Parathyroid adenoma (tissue), 2 donors: ENCODE results near the gene WWTR1.

Experiments used
- H2AFZ ChIP-seq: fragments of 300-600 bp; sonication (generic); one replicate; pipeline ENCODE4 v1.7.0; 2017; ENCODE audit warnings: antibody characterized with exemption, mild to moderate bottlenecking
- H3K27ac ChIP-seq: fragments of 300-600 bp; sonication (generic); one replicate; pipeline ENCODE4 v1.7.0; 2017
- H3K27me3 ChIP-seq: fragments of 300-600 bp; sonication (generic); one replicate; pipeline ENCODE4 v1.7.0; 2017; ENCODE audit warnings: low read length; ENCODE audit not compliant: control insufficient read depth, insufficient read depth
- H3K36me3 ChIP-seq: fragments of 300-600 bp; sonication (generic); one replicate; pipeline ENCODE4 v1.7.0; 2017; ENCODE audit warnings: low read length; ENCODE audit not compliant: control insufficient read depth, insufficient read depth
- H3K4me1 ChIP-seq: fragments of 300-600 bp; sonication (generic); one replicate; pipeline ENCODE4 v1.7.0; 2017; ENCODE audit warnings: control low read depth
- H3K4me2 ChIP-seq: fragments of 300-600 bp; sonication (generic); one replicate; pipeline ENCODE4 v1.7.0; 2017; ENCODE audit warnings: low read length
- H3K4me3 ChIP-seq: fragments of 300-600 bp; sonication (generic); one replicate; pipeline ENCODE4 v1.7.0; 2017; ENCODE audit warnings: low read depth, low read length
- H3K79me2 ChIP-seq: fragments of 300-600 bp; sonication (generic); one replicate; pipeline ENCODE4 v1.7.0; 2017; ENCODE audit warnings: control low read depth
- H3K9ac ChIP-seq: fragments of 300-600 bp; sonication (generic); one replicate; pipeline ENCODE4 v1.7.0; 2017; ENCODE audit warnings: mild to moderate bottlenecking
- H3K9me3 ChIP-seq: fragments of 300-600 bp; sonication (generic); one replicate; pipeline ENCODE4 v1.7.0; 2017; ENCODE audit warnings: low read length; ENCODE audit not compliant: control insufficient read depth
- TF ChIP-seq, protein P1 (sequence below): fragments of 300-600 bp; sonication (generic); IDR thresholded peaks from one replicate; pipeline ENCODE4 v1.7.0; 2017; ENCODE audit warnings: antibody characterized with exemption, mild to moderate bottlenecking
- donor health status: primary hyperparathyroidism.

WWTR1 gene

DNA sequence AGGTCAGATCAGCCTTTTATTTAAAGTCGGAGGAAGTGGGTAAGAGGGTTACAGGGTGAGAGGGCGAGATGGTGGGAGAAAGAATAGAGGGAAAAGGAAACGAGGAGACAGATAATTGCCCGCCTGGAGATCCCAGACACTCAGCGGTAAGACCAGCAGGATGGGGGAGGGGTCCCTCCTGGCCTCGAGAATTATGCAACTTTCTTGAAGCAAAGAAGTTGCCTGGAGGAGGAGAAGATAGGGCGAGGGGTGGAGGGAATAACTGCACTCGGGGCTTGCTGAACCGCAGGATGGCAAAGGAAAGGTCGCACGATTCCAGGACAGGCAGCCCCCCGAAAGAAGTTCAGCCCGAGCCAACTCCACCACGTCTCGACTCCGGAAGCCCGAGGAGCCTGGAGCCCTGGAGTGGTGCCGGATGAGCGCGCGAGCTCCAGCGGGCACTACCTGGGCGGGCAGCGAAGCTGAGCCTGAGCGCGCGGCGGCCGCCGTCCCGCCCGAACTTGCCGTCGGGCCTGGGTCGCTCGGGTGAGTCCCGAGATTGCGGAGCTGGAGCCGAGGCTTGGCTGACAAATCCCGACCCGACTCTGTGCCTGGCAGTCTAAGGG, 402 bp downstream of the WWTR1 start:
- Histone ChIP-seq H3K27me3 (no peaks in the 10 kb centered on the region), H3K4me1 (no peaks in the 10 kb centered on the region), H3K9ac (peak overlapping the region; percentile 24), H3K27ac (peak overlapping the region; percentile 90), H3K36me3 (no peaks in the 10 kb centered on the region), H3K79me2 (peaks cover 5% of the 10 kb centered on the region), H2AFZ (peak overlapping the region; percentile 87), H3K4me3 (peak overlapping the region; percentile 94), H3K9me3 (no peaks in the 10 kb centered on the region), H3K4me2 (peak overlapping the region; percentile 94)
- TF ChIP-seq, protein P1, sequence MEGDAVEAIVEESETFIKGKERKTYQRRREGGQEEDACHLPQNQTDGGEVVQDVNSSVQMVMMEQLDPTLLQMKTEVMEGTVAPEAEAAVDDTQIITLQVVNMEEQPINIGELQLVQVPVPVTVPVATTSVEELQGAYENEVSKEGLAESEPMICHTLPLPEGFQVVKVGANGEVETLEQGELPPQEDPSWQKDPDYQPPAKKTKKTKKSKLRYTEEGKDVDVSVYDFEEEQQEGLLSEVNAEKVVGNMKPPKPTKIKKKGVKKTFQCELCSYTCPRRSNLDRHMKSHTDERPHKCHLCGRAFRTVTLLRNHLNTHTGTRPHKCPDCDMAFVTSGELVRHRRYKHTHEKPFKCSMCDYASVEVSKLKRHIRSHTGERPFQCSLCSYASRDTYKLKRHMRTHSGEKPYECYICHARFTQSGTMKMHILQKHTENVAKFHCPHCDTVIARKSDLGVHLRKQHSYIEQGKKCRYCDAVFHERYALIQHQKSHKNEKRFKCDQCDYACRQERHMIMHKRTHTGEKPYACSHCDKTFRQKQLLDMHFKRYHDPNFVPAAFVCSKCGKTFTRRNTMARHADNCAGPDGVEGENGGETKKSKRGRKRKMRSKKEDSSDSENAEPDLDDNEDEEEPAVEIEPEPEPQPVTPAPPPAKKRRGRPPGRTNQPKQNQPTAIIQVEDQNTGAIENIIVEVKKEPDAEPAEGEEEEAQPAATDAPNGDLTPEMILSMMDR: peak; percentile 4

DNA sequence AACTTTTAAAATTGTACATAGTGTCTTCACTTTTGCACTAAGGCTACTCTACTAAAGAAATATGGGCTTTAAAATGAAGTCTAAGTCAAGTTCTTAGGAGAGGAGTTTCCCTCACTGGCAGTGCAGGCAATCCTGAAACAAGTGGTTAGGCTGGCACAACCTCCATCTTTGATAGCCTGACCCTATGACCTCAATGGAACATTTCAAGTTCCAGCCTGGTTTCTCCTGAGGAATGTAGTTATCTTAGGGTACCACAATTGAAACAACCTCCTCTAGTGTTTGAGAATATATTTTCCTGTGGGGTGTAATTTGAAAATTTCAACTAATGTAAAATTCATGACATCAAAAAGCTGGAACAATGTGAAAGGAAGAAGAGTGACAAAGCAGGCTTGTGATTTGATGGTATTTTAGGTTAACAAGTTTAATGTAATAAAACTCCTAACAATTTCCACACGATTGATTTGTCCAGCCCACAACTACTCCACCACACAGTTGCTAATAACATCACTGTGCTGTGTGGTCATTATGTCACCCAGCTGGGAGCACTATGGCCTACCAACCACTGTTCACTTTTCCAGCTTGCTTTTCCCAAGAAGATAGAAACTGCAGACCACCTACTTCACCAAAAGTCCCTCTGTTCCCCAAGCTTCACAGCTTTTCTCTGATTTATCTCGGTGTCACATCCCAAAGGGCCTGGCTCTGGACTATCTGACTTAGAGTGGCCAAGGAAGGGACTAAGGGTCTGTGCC, 1.8 kb downstream of the WWTR1 start:
- Histone ChIP-seq H3K9ac (no peak overlapping the region), H3K27me3 (no peaks in the 10 kb centered on the region), H3K4me2 (peak overlapping the region; percentile 94), H3K4me3 (peak overlapping the region; percentile 94), H2AFZ (peak overlapping the region; percentile 87), H3K9me3 (no peaks in the 10 kb centered on the region), H3K27ac (peak overlapping the region; percentile 90), H3K4me1 (no peaks in the 10 kb centered on the region), H3K36me3 (no peaks in the 10 kb centered on the region), H3K79me2 (peaks cover 7% of the 10 kb centered on the region)
- TF ChIP-seq, protein P1: no peak

DNA sequence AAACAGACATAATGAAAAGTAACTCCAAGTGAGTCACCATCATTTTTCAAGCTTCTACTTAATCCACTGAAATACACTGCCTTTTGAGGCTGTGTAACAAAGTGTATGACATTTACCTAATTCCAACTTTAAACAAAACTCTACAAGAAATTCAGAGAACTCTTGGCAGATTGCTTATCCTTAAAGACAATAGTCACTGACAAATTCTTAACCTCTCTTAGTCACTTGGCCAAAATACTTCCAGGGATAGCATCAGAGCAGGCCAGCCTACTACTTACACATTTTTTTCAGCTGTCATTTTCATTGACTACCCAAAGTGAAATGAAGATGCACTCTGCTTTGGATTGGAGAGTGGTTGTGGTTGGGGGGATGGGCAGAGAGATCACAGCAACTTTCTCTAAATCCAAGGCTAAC, 3.6 kb downstream of the WWTR1 start:
- Histone ChIP-seq H3K9ac (no peak overlapping the region), H3K4me3 (no peak overlapping the region), H3K9me3 (no peaks in the 10 kb centered on the region), H2AFZ (no peak overlapping the region), H3K27ac (peak overlapping the region; percentile 9), H3K79me2 (peaks cover 16% of the 10 kb centered on the region), H3K4me1 (no peaks in the 10 kb centered on the region), H3K4me2 (peak overlapping the region; percentile 22), H3K27me3 (no peaks in the 10 kb centered on the region), H3K36me3 (no peaks in the 10 kb centered on the region)
- TF ChIP-seq, protein P1: no peak

DNA sequence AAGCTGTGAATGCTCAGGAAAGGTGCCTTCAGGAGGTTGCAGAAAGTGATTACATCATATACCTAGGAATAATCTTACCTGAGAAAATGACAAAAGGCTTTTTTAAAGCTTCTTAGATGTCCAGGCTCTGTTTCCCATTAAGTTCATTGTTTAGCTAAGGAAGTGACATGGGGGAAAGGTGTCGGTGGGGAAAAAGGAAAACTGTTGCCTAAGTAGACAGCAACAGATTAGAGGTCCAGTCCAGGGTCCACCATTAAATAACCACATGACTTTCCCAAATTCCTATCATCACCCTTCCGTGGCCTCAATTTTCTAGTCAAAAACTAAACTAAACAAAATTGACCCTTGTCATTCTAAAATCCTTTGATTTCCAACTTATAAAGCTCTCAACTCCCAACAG, 4.3 kb downstream of the WWTR1 start:
- Histone ChIP-seq H3K4me1 (no peaks in the 10 kb centered on the region), H3K4me3 (no peak overlapping the region), H3K27ac (no peak overlapping the region)

More for the DNA sequence above, 4.3 kb downstream of the WWTR1 start:
- Histone ChIP-seq H3K79me2 (peaks cover 12% of the 10 kb centered on the region), H2AFZ (no peak overlapping the region), H3K9me3 (no peaks in the 10 kb centered on the region), H3K4me2 (no peak overlapping the region), H3K36me3 (no peaks in the 10 kb centered on the region), H3K27me3 (no peaks in the 10 kb centered on the region), H3K9ac (no peak overlapping the region)
- TF ChIP-seq, protein P1: no peak
